ENCODE results near the gene NUP133.
"Not testable (repeated sequence)": the region's sequence is repeated elsewhere in the genome, so short reads cannot be mapped to it uniquely, and the experiment has no call there.

The NUP133 gene

GRCh38 chr1:229508823-229509337 is 739 bp upstream of the NUP133 start:
- no peak for DNase-seq

GRCh38 chr1:229507502-229507901 is 639 bp downstream of the NUP133 start:
- no peak for DNase-seq

- DNase-seq = no peak
These were observed 1.5 kb downstream of the NUP133 start for GRCh38 chr1:229506633-229507032.

- no peak for DNase-seq
These were observed 12.4 kb downstream of the NUP133 start for GRCh38 chr1:229495782-229496181.

- no peak for DNase-seq
These were observed 21.0 kb downstream of the NUP133 start for GRCh38 chr1:229487181-229487580.

GRCh38 chr1:229485318-229485717 is 22.8 kb downstream of the NUP133 start:
- no peak for DNase-seq

- no peak for DNase-seq
These were observed 25.6 kb downstream of the NUP133 start for GRCh38 chr1:229482511-229482910.

GRCh38 chr1:229480495-229480894 is 27.6 kb downstream of the NUP133 start:
- DNase-seq = no peak

GRCh38 chr1:229479660-229480399 is 28.3 kb downstream of the NUP133 start:
- no peak for DNase-seq

- DNase-seq = no peak
These were observed 29.3 kb downstream of the NUP133 start for GRCh38 chr1:229478852-229479251.

- DNase-seq = not testable (repeated sequence)
These were observed 32.3 kb downstream of the NUP133 start for GRCh38 chr1:229475859-229476258.

GRCh38 chr1:229474509-229474908 is 33.6 kb downstream of the NUP133 start:
- no peak for DNase-seq

- DNase-seq = no peak
These were observed 37.0 kb downstream of the NUP133 start for GRCh38 chr1:229471175-229471574.

- no peak for DNase-seq
These were observed 37.6 kb downstream of the NUP133 start for GRCh38 chr1:229470406-229471043.

GRCh38 chr1:229466887-229467286 is 41.3 kb downstream of the NUP133 start:
- DNase-seq = no peak

GRCh38 chr1:229464672-229465071 is 43.5 kb downstream of the NUP133 start:
- no peak for DNase-seq

GRCh38 chr1:229461032-229461668 is 47.0 kb downstream of the NUP133 start:
- DNase-seq = no peak

- no peak for DNase-seq
These were observed 48.3 kb downstream of the NUP133 start for GRCh38 chr1:229459815-229460214.

- no peak for DNase-seq
These were observed 50.7 kb downstream of the NUP133 start for GRCh38 chr1:229457436-229457835.

GRCh38 chr1:229456016-229456415 is 52.1 kb downstream of the NUP133 start:
- no peak for DNase-seq

- no peak for DNase-seq
These were observed 54.1 kb downstream of the NUP133 start for GRCh38 chr1:229454056-229454455.

- DNase-seq = no peak
These were observed 55.0 kb downstream of the NUP133 start for GRCh38 chr1:229452956-229453801.

- no peak for DNase-seq
These were observed 59.3 kb downstream of the NUP133 start for GRCh38 chr1:229448845-229449244.

Data from DMS153 (cell line).